ENCODE results near the gene BRINP2.
"Not testable (repeated sequence)": the region's sequence is repeated elsewhere in the genome, so short reads cannot be mapped to it uniquely, and the experiment has no call there.

The BRINP2 gene

GRCh38 chr1:177315261-177315660, 144.5 kb downstream of the BRINP2 start:
- peak; percentile 22 for DNase-seq (ENCODE audit: low spot score)

- no peak for DNase-seq (ENCODE audit: low spot score)
Observed at GRCh38 chr1:177315761-177316160, 145.0 kb downstream of the BRINP2 start.

- not testable (repeated sequence) for DNase-seq (ENCODE audit: low spot score)
Observed at GRCh38 chr1:177321434-177321833, 150.7 kb downstream of the BRINP2 start.

- no peak for DNase-seq (ENCODE audit: low spot score)
Observed at GRCh38 chr1:177328251-177328650, 157.5 kb downstream of the BRINP2 start.

GRCh38 chr1:177329871-177330270, 159.1 kb downstream of the BRINP2 start:
- no peak for DNase-seq (ENCODE audit: low spot score)

Data from SW480 (cell line).